ENCODE data around the gene SEPTIN5. TPM values are rescaled to one million over a fixed set of nuclear protein-coding genes. Genes with fewer than 3 reads are reported as not detected.

Gene SEPTIN5
- total RNA-seq, 4 donors from 2014 or later: 14.0 to 124 (median 27.3) TPM

DNA sequence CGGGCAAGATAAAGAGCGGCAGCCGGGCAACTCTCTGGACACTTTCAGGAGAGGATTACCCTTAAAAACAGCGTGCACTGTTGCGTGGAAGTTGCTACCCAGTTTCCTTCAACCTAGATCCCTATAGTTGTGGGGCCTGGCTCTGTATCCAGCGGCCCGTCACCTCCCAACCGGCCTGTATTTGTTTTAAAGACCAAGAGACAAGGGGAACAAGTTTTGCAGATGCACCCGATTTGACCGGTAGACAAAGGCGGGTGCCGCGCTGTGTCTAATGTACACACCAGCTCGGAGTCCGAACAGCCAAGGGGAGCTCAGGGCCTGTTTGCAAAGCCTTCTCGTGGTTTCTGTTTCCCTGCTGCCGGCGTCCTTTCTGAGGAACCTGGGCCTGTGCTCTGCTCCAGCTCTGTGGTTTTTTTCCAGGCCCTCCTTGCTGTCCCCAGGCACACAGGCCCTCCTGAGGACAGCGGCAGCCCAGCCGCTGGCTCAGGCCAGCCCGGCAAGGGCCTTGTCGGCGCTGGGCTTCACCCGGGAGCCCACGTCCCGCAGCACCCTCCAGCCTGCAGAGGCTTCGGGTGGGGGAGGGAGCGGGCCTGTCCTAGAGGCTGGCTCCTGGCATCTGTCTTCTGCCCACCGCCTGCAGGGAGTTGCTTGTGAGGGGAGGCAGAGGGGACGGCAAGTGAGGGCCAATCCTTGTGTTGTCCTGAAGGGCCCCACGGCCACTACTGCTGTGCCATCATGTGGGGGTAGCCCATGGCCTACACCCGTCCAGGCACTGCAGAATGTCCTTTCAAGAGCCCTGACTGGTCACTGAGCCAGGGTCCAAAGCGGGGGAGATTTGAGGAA is 47.6 kb downstream of the SEPTIN5 start:
- Histone ChIP-seq H3K9me3 (no peaks in the 10 kb centered on the region), H3K27me3 (peaks cover 16% of the 10 kb centered on the region), H3K36me3 (no peaks in the 10 kb centered on the region), H3K4me3 (replicated peaks in 1 of 3) (no peak overlapping the region), H3K27ac (peak overlapping the region in 2 of 3 donors; percentile 0 to 50), H3K4me1 (peaks cover 14 to 22% of the 10 kb centered on the region in 2 donors)
- no peak for TF ChIP-seq CTCF (IDR thresholded peaks at IDR 0.05)
- TF ChIP-seq POLR2A (IDR thresholded peaks at IDR 0.05): no peak
- intact Hi-C loops (cut with DNase I): no loop called here
- WGBS, 2 donors: 83 to 89% methylated on average over 18 to 20 of the region's 33 CpGs
- no peak for DNase-seq

DNA sequence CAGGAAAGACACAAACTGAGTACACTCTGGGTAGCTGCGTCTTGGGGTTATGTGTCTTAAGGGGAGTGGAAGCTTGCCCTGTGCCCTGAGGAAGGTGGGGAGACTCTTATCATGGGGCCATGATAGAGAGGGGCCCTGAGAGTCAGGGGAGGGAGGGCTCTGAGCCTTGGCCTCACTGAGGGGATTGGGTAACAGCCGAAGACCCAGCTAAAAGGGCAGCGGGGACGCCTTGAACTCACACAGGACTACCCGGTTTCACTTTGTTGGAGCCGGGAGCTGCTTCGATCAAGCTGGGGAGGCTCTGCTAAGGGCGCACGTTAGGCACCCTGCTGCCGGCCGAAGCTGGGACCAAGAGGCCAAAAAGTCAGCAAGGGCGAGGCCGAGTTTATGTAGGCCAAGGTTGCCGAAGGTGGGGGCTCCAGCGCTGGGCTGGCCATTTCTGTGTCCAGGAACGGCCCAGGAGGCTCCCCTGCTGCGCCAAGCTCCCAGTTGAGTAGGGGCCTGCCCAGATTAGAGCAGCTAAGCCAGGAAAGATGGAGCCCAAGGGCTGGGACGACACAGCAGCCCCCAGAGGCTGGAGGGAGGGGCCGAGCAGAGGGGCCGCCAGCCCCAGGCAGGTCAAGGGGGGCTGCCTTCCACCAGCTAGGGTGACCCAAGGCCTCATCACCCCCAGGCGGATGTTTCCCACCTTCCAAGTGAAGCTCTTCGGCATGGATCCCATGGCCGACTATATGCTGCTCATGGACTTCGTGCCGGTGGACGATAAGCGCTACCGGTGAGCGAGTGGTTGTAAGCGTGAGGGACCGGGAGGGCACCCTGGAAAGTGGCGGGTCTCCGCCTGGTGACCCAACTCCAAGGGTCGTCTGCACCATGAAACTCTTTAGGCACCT is 48.5 kb downstream of the SEPTIN5 start:
- peaks cover 16 to 29% of the 10 kb centered on the region in 2 donors for H3K4me1 ChIP-seq
- H3K4me3 ChIP-seq (replicated peaks in 1 of 3): no peak overlapping the region
- intact Hi-C loops (cut with DNase I): no loop called here

DNA sequence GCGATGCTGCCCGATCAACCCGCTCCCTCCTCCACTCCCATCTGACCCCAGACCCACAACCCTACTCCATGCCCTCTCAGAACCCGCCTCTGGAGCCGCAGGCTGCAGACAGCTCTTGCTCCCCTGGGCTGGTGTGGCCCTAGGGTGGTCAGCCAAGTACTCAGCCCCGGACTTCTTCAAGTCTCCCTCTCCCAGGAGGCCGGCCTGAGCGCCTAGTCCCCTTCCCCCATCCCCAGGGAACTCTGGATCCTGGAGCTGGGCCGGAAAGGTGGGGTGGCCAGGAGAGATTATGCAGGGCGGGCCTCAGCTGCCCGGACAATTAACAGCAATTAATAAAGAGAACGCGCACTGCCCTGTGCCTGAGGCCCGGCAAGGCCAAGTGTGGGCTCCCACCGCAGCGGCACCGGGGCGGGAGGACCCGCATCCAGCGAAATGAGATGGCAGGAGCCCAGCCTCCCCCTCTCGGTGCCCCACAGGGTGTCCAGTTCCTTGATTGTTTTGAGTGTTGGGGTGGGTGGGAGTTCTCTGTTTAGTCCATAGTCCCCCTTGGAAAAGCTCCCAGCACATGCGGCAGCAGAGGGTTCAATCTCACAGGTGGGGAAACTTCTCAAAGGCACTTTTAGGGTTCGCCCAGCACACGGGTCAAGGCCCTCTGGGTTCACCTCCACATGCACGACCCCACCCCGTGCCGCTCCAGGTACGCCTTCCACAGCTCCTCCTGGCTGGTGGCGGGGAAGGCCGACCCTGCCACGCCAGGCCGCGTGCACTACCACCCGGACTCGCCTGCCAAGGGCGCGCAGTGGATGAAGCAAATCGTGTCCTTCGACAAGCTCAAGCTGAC is 49.4 kb downstream of the SEPTIN5 start:
- Histone ChIP-seq H3K4me3 (replicated peaks in 1 of 3) (no peak overlapping the region), H3K27me3 (peaks cover 30% of the 10 kb centered on the region), H3K27ac (peak overlapping the region in 1 of 3 donors; percentile 38)

More for the DNA sequence above, 48.5 kb downstream of the SEPTIN5 start:
- Histone ChIP-seq H3K27ac (peak overlapping the region in 2 of 3 donors; percentile 10 to 50), H3K36me3 (no peaks in the 10 kb centered on the region), H3K9me3 (no peaks in the 10 kb centered on the region), H3K27me3 (peaks cover 24% of the 10 kb centered on the region)
- no peak for TF ChIP-seq CTCF (IDR thresholded peaks at IDR 0.05)
- no peak for TF ChIP-seq POLR2A (IDR thresholded peaks at IDR 0.05)
- no peak for DNase-seq
- 74 to 85% methylated on average over 30 to 34 of the region's 34 CpGs for WGBS, 2 donors

GRCh38 chr22:19764299-19764593 is 49.9 kb downstream of the SEPTIN5 start:
- WGBS, 2 donors: 78 to 89% methylated on average over 6 of the region's 17 CpGs
- no peaks in the 10 kb centered on the region for H3K36me3 ChIP-seq
- intact Hi-C loops (cut with DNase I): no loop called here
- TF ChIP-seq CTCF (IDR thresholded peaks at IDR 0.05) (no peak), POLR2A (IDR thresholded peaks at IDR 0.05) (no peak)
- no peak overlapping the region for H3K4me3 ChIP-seq (replicated peaks in 1 of 3)
- no peaks in the 10 kb centered on the region for H3K9me3 ChIP-seq
- peaks cover 26% of the 10 kb centered on the region for H3K27me3 ChIP-seq
- H3K27ac ChIP-seq: peak overlapping the region in 1 of 3 donors; percentile 38
- peaks cover 16 to 28% of the 10 kb centered on the region in 2 donors for H3K4me1 ChIP-seq
- no peak for DNase-seq

More for the DNA sequence above, 49.4 kb downstream of the SEPTIN5 start:
- Histone ChIP-seq H3K4me1 (peaks cover 16 to 29% of the 10 kb centered on the region in 2 donors), H3K36me3 (no peaks in the 10 kb centered on the region), H3K9me3 (no peaks in the 10 kb centered on the region)
- WGBS, 2 donors: 57 to 64% methylated on average over 35 to 36 of the region's 39 CpGs
- no peak for DNase-seq
- TF ChIP-seq CTCF (IDR thresholded peaks at IDR 0.05) (no peak), POLR2A (IDR thresholded peaks at IDR 0.05) (no peak)
- intact Hi-C loops (cut with DNase I): no loop called here
